ENCODE data around the gene MYO18B. TPM values are rescaled to one million over a fixed set of nuclear protein-coding genes. Genes with fewer than 3 reads are reported as not detected.

Gene MYO18B
- total and polyA plus RNA-seq, 2 donors (not counting 3 experiments of a cell fraction or from before 2014, with no cell fraction given) = 0.01 TPM; not detected in 1

GRCh38 chr22:25969901-25970300 is 227.9 kb downstream of the MYO18B start:
- TF ChIP-seq CTCF (IDR thresholded peaks at IDR 0.05; ENCODE audit: extremely low read depth in 1 of 2, insufficient read depth in 1 of 2, low read depth in 1 of 2, low read length in 2 of 2) = no peak
- TF ChIP-seq POLR2AphosphoS5 (IDR thresholded peaks at IDR 0.05; ENCODE audit: insufficient read depth, low read depth, low read length) = no peak
- TF ChIP-seq FOS (IDR thresholded peaks at IDR 0.05; ENCODE audit: borderline replicate concordance, insufficient read depth, low read length) = no peak
- TF ChIP-seq MAX (IDR thresholded peaks at IDR 0.05; ENCODE audit: insufficient read depth, insufficient read length) = no peak
- no peak for TF ChIP-seq EZH2 (IDR thresholded peaks at IDR 0.05; ENCODE audit: borderline replicate concordance, low read depth, low read length, severe bottlenecking)
- no peak for TF ChIP-seq POLR2A (IDR thresholded peaks at IDR 0.05; ENCODE audit: low read depth, low read length)
- H2AFZ ChIP-seq (ENCODE audit: low read depth, low read length) = no peak overlapping the region
- ChIA-PET CTCF (no interaction called here), POLR2A (no interaction called here)
- H4K20me1 ChIP-seq (replicated peaks; ENCODE audit: control insufficient read depth, extremely low read depth, insufficient read depth, low read length) = no peaks in the 10 kb centered on the region
- H3K79me2 ChIP-seq (ENCODE audit: control insufficient read depth, insufficient read depth, low read length) = no peaks in the 10 kb centered on the region
- no peaks in the 10 kb centered on the region for H3K4me1 ChIP-seq (ENCODE audit: control insufficient read depth, extremely low read depth, insufficient read depth, low read length)
- intact Hi-C loops (cut with micrococcal nuclease) = no loop called here
- dilution Hi-C loops (cut with MboI; ENCODE audit: extremely low pct_ligation_motif_present, low sequenced_read_pairs) = no loop called here
- no peak for DNase-seq (ENCODE audit: low read depth, low spot score)
- no peak for FAIRE-seq
- no peak overlapping the region for H3K9ac ChIP-seq (replicated peaks; ENCODE audit: extremely low read depth, insufficient read depth, low read length)
- BruUV-seq (replicated peaks) = no TSS peak
- no peaks in the 10 kb centered on the region for H3K27me3 ChIP-seq (ENCODE audit: control insufficient read depth in 2 of 2, insufficient read depth in 2 of 2, low read length in 2 of 2)
- H3K36me3 ChIP-seq (ENCODE audit: control insufficient read depth in 2 of 2, extremely low read depth in 1 of 2, insufficient read depth in 2 of 2, low read length in 2 of 2) = no peaks in the 10 kb centered on the region
- peaks cover 4% of the 10 kb centered on the region for H3K9me3 ChIP-seq (replicated peaks; ENCODE audit: control insufficient read depth, insufficient read depth, low read length)
- H3K4me3 ChIP-seq (replicated peaks in 1 of 3; ENCODE audit: insufficient read depth in 1 of 3, low read depth in 1 of 3, low read length in 3 of 3) = no peak overlapping the region
- no peak overlapping the region for H3K4me2 ChIP-seq (ENCODE audit: insufficient read depth, low read length)
- H3K9me1 ChIP-seq (replicated peaks; ENCODE audit: control insufficient read depth, extremely low read depth, insufficient read depth, low read length) = no peaks in the 10 kb centered on the region
- no peak overlapping the region for H3K27ac ChIP-seq (ENCODE audit: insufficient read depth, low read depth, low read length)

Data from endothelial cell of umbilical vein (primary cell).